Left ventricle myocardium inferior (tissue), 1 donor: ENCODE data around the gene ENPP7. TPM values are rescaled to one million over a fixed set of nuclear protein-coding genes. Genes with fewer than 3 reads are reported as not detected.

Experiments used
- DNase-seq: peaks from one replicate; pipeline ENCODE4 v3.0.0-alpha.2; 2020
- H3K27ac ChIP-seq: fragments of 200-600 bp; replicated peaks from 2 replicates; pipeline ENCODE4 v1.8.0; 2021
- H3K27me3 ChIP-seq: fragments of 200-600 bp; 2 replicates; pipeline ENCODE4 v1.8.0; 2021; ENCODE audit warnings: low read depth
- H3K36me3 ChIP-seq: fragments of 200-600 bp; 2 replicates; pipeline ENCODE4 v1.8.0; 2021
- H3K4me1 ChIP-seq: fragments of 200-600 bp; 2 replicates; pipeline ENCODE4 v1.8.0; 2021
- H3K4me3 ChIP-seq: fragments of 200-600 bp; 2 replicates; pipeline ENCODE4 v1.8.0; 2021; ENCODE audit warnings: mild to moderate bottlenecking, moderate library complexity
- H3K9me3 ChIP-seq: fragments of 200-600 bp; replicated peaks from 2 replicates; pipeline ENCODE4 v1.8.0; 2021
- intact Hi-C: fragments of 100-400 bp; cut with micrococcal nuclease; formaldehyde crosslinking; loops from one replicate; pipeline ENCODE4 v1.11.0; 2022
- total RNA-seq: library from RNA; stranded (reverse); fragmentation: NEBNext Ultra II Directional; extraction: Animal tissue kit (Norgen Biotek cat#: 25700); gene quantifications from one replicate; pipeline ENCODE4 v1.2.1, GENCODE V29; 2021
- TF ChIP-seq, protein P1 (sequence below): fragments of 200-600 bp; IDR thresholded peaks from 2 replicates; pipeline ENCODE4 v1.8.0; 2021; ENCODE audit warnings: antibody characterized with exemption, mild to moderate bottlenecking, borderline replicate concordance
- donor health status: DM: no; HTN: yes; CAD: no; lungs with severe emphysema.

ENPP7 gene
- total RNA-seq, 1 donor from 2014 or later, result not detected

DNA sequence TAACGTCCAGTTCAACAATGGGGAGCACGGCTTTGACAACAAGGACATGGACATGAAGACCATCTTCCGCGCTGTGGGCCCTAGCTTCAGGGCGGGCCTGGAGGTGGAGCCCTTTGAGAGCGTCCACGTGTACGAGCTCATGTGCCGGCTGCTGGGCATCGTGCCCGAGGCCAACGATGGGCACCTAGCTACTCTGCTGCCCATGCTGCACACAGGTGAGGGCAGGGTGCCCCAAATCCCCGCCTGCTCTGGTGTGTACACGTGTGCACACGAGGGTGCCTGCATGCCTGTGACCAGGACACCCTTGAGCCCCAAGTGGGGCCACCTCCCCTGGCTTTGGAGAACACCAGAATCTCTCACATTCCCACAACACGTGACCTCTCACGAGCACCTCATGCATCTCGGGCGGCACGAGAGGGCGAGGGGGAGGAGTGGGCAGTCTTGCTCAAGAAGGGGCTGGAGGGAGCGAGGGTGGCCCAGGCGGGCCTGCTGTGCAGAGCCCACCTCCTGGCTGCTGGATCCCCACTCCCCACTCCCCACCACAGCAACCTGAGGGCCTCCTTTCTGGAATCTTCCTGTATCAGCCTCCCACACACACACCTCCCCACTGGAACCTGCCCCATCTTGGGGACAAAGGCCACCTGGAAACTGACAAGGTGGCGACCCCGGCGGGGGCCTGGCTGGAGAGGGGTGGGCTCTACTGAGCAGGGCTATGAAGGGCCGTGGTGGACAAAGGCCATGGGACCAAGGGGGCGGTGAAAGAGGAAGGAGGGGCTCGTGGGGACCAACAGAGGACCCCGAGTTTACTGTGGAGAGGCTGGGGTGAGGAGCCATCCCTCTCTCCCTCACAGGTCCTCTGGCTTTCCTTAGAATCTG, 6.5 kb downstream of the ENPP7 start:
- TF ChIP-seq, protein P1, sequence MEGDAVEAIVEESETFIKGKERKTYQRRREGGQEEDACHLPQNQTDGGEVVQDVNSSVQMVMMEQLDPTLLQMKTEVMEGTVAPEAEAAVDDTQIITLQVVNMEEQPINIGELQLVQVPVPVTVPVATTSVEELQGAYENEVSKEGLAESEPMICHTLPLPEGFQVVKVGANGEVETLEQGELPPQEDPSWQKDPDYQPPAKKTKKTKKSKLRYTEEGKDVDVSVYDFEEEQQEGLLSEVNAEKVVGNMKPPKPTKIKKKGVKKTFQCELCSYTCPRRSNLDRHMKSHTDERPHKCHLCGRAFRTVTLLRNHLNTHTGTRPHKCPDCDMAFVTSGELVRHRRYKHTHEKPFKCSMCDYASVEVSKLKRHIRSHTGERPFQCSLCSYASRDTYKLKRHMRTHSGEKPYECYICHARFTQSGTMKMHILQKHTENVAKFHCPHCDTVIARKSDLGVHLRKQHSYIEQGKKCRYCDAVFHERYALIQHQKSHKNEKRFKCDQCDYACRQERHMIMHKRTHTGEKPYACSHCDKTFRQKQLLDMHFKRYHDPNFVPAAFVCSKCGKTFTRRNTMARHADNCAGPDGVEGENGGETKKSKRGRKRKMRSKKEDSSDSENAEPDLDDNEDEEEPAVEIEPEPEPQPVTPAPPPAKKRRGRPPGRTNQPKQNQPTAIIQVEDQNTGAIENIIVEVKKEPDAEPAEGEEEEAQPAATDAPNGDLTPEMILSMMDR, result no peak
- no peak for DNase-seq
- Histone ChIP-seq H3K4me3 (no peak overlapping the region), H3K27ac (no peak overlapping the region), H3K27me3 (peaks cover 58% of the 10 kb centered on the region), H3K4me1 (peaks cover 8% of the 10 kb centered on the region), H3K9me3 (no peaks in the 10 kb centered on the region), H3K36me3 (no peaks in the 10 kb centered on the region)
- intact Hi-C loops, result no loop called here

DNA sequence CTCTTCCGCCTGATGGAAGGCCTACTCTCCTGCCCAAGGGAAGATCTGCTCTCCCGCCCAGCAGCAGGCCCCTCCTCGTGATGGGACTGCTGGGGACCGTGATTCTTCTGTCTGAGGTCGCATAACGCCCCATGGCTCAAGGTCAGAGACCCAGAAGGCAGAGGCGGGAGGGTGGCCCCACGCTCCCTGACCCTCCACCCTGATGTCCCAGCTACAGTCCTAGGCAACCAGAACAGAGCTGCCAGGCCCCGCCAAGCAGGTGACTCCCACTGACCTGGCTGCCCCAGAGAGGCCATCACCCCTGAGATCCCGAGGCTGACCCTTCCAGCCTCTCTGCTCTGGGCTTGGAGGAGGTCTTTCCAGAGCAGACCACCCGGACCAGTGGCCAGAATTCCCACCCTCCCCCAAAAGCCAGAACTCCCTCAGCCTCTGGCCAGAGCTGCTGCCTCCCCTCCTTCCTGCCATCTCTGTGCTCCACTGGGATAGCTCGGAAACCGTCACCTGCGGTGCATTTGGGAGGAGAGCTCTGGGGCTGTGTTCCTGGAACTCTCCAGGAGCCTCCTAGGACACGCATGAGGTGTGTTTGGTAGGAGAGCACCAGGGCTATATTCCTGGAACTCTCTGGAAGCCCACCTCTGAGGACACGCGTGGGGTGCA, 7.3 kb downstream of the ENPP7 start:
- no peaks in the 10 kb centered on the region for H3K36me3 ChIP-seq
- H3K9me3 ChIP-seq, result no peaks in the 10 kb centered on the region
- H3K27ac ChIP-seq, result no peak overlapping the region
- TF ChIP-seq, protein P1, result no peak
- DNase-seq, result no peak
- H3K4me3 ChIP-seq, result no peak overlapping the region
- intact Hi-C loops, result no loop called here
- peaks cover 9% of the 10 kb centered on the region for H3K4me1 ChIP-seq
- peaks cover 66% of the 10 kb centered on the region for H3K27me3 ChIP-seq

DNA sequence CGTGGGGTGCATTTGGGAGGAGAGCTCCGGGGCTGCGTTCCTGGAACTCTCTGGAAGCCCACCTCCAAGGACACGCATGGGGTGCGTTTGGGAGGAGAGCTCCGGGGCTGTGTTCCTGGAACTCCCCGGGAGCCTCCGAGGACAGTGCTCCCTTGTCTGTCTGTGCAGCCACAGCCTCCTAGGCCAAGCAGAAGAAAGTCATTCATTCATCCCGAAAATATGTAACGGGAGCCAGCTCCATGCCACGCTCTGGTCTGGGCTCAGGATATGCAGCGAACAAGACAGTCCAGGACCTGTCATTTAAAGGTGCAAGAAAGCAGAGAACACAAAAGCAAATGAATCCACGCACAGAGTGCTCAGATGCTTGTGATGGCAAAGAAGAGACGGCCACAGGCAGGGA, 7.9 kb downstream of the ENPP7 start:
- Histone ChIP-seq H3K4me1 (peaks cover 9% of the 10 kb centered on the region), H3K9me3 (no peaks in the 10 kb centered on the region), H3K27ac (no peak overlapping the region), H3K36me3 (no peaks in the 10 kb centered on the region), H3K4me3 (no peak overlapping the region), H3K27me3 (peaks cover 68% of the 10 kb centered on the region)
- intact Hi-C loops, result no loop called here
- TF ChIP-seq, protein P1, result no peak
- DNase-seq, result no peak

GRCh38 chr17:79739148-79740062, 8.7 kb downstream of the ENPP7 start:
- Histone ChIP-seq H3K9me3 (no peaks in the 10 kb centered on the region), H3K36me3 (no peaks in the 10 kb centered on the region), H3K27ac (no peak overlapping the region), H3K27me3 (peaks cover 68% of the 10 kb centered on the region), H3K4me1 (peaks cover 9% of the 10 kb centered on the region), H3K4me3 (no peak overlapping the region)
- DNase-seq, result no peak
- intact Hi-C loops, result no loop called here
- TF ChIP-seq, protein P1, result no peak

GRCh38 chr17:79740413-79740812, 9.7 kb downstream of the ENPP7 start:
- H3K9me3 ChIP-seq, result no peaks in the 10 kb centered on the region
- peaks cover 75% of the 10 kb centered on the region for H3K27me3 ChIP-seq
- no peak overlapping the region for H3K4me3 ChIP-seq
- H3K27ac ChIP-seq, result no peak overlapping the region
- no peaks in the 10 kb centered on the region for H3K36me3 ChIP-seq
- no peak for DNase-seq
- TF ChIP-seq, protein P1, result no peak
- peaks cover 9% of the 10 kb centered on the region for H3K4me1 ChIP-seq
- intact Hi-C loops, result no loop called here
